ENCODE measurements around the gene CCT6A. TPM values are rescaled to one million over a fixed set of nuclear protein-coding genes. Genes with fewer than 3 reads are reported as not detected.

CCT6A gene
- total and polyA plus RNA-seq, 9 of the 15 experiments (the other 6 are each of a cell fraction or from before 2014, with no cell fraction given): 244 to 708 (median 387) TPM

DNA sequence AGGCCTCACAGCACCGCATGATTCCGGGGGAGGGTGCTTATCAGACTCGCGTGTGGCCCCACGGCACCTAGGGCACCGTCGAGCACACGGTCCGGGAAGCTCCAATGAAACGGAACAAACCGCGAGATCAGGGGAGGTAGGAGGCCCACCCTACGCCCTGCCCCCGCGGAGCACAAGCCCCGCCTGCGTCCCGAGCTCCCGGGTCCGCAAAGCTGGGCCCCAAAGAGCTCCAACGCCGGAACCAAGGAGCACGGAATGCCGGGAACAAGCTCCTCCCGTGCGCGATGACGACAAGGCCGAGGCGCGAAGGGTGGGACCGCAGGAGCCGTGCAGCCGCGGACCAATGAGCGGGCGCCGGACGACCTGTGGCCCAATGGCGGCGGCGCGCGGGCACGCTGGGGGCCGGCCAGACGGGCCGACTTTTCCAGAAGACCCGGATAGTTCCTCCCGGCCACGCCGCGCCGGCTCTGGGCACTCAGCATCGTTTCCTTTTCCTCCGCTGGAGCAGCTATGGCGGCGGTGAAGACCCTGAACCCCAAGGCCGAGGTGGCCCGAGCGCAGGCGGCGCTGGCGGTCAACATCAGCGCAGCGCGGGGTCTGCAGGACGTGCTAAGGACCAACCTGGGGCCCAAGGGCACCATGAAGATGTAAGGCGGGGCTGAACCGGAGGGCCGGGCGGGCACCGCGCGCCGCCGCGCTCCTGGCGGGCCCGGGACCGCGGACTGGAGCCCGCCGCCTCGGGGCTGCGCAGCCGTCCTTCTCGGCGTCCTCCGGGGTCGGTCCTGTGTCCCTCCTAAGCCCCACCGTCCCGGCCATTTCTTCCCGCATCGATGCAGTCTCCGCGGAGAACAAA lies at the start of gene CCT6A, which contains the start of gene PSPH (continued):
- TF ChIP-seq RBM25 (IDR thresholded peaks at IDR 0.05; ENCODE audit: low read depth, low read length, severe bottlenecking) (peak; percentile 100), SOX6 (IDR thresholded peaks at IDR 0.05) (peak; percentile 37; the same call in 1 of the 2 replicates), CHD2 (IDR thresholded peaks at IDR 0.05; ENCODE audit: low read depth, low read length) (peak; percentile 92), RAD21 (CRISPR knock-in tag; conservative IDR thresholded peaks at IDR 0.05 in 1 of 2, IDR thresholded peaks at IDR 0.05 in 1 of 2) (0 out of 4 replicates have a peak, but pooled peaks of 1 of the 2 experiments have one; percentile 7), RBM14 (IDR thresholded peaks at IDR 0.05; ENCODE audit: borderline replicate concordance, insufficient read depth, low read depth, low read length) (no peak), YY1 (IDR thresholded peaks at IDR 0.05; ENCODE audit: borderline replicate concordance in 1 of 3, control insufficient read depth in 1 of 3, extremely low read depth in 1 of 3, insufficient read depth in 3 of 3, insufficient read length in 1 of 3, insufficient replicate concordance in 2 of 3, low read depth in 1 of 3, low read length in 2 of 3) (peak; percentile 58 to 84 (median 82)), ETV5 (CRISPR knock-in tag; IDR thresholded peaks at IDR 0.05; ENCODE audit: low read depth) (peak; percentile 86), KLF10 (CRISPR knock-in tag; IDR thresholded peaks at IDR 0.05) (no peak)
- TF ChIP-seq, protein P1, sequence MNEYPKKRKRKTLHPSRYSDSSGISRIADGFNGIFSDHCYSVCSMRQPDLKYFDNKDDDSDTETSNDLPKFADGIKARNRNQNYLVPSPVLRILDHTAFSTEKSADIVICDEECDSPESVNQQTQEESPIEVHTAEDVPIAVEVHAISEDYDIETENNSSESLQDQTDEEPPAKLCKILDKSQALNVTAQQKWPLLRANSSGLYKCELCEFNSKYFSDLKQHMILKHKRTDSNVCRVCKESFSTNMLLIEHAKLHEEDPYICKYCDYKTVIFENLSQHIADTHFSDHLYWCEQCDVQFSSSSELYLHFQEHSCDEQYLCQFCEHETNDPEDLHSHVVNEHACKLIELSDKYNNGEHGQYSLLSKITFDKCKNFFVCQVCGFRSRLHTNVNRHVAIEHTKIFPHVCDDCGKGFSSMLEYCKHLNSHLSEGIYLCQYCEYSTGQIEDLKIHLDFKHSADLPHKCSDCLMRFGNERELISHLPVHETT (CRISPR knock-in tag; conservative IDR thresholded peaks at IDR 0.05 in 1 of 2, IDR thresholded peaks at IDR 0.05 in 1 of 2): peak in 1 of 2 experiments; percentile 89; a peak in 2 of 4 replicates
- TF ChIP-seq, protein P2, sequence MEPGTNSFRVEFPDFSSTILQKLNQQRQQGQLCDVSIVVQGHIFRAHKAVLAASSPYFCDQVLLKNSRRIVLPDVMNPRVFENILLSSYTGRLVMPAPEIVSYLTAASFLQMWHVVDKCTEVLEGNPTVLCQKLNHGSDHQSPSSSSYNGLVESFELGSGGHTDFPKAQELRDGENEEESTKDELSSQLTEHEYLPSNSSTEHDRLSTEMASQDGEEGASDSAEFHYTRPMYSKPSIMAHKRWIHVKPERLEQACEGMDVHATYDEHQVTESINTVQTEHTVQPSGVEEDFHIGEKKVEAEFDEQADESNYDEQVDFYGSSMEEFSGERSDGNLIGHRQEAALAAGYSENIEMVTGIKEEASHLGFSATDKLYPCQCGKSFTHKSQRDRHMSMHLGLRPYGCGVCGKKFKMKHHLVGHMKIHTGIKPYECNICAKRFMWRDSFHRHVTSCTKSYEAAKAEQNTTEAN (CRISPR knock-in tag; IDR thresholded peaks at IDR 0.05): no peak
- TF ChIP-seq, protein P3, sequence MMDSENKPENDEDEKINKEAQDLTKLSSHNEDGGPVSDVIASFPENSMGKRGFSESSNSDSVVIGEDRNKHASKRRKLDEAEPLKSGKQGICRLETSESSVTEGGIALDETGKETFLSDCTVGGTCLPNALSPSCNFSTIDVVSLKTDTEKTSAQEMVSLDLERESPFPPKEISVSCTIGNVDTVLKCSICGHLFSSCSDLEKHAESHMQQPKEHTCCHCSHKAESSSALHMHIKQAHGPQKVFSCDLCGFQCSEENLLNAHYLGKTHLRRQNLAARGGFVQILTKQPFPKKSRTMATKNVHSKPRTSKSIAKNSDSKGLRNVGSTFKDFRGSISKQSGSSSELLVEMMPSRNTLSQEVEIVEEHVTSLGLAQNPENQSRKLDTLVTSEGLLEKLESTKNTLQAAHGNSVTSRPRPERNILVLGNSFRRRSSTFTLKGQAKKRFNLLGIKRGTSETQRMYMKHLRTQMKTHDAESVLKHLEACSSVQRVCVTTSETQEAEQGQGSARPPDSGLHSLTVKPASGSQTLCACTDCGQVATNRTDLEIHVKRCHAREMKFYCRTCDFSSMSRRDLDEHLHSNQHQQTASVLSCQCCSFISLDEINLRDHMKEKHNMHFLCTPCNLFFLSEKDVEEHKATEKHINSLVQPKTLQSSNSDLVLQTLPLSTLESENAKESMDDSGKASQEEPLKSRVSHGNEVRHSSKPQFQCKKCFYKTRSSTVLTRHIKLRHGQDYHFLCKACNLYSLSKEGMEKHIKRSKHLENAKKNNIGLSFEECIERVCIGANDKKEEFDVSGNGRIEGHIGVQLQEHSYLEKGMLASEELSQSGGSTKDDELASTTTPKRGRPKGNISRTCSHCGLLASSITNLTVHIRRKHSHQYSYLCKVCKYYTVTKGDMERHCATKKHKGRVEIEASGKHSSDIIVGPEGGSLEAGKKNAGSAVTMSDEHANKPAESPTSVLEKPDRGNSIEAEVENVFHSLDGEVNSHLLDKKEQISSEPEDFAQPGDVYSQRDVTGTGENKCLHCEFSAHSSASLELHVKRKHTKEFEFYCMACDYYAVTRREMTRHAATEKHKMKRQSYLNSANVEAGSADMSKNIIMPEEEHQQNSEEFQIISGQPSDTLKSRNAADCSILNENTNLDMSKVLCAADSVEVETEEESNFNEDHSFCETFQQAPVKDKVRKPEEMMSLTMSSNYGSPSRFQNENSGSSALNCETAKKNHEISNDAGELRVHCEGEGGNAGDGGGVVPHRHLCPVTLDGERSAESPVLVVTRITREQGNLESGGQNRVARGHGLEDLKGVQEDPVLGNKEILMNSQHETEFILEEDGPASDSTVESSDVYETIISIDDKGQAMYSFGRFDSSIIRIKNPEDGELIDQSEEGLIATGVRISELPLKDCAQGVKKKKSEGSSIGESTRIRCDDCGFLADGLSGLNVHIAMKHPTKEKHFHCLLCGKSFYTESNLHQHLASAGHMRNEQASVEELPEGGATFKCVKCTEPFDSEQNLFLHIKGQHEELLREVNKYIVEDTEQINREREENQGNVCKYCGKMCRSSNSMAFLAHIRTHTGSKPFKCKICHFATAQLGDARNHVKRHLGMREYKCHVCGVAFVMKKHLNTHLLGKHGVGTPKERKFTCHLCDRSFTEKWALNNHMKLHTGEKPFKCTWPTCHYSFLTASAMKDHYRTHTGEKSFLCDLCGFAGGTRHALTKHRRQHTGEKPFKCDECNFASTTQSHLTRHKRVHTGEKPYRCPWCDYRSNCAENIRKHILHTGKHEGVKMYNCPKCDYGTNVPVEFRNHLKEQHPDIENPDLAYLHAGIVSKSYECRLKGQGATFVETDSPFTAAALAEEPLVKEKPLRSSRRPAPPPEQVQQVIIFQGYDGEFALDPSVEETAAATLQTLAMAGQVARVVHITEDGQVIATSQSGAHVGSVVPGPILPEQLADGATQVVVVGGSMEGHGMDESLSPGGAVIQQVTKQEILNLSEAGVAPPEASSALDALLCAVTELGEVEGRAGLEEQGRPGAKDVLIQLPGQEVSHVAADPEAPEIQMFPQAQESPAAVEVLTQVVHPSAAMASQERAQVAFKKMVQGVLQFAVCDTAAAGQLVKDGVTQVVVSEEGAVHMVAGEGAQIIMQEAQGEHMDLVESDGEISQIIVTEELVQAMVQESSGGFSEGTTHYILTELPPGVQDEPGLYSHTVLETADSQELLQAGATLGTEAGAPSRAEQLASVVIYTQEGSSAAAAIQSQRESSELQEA (IDR thresholded peaks at IDR 0.05; ENCODE audit: low read depth): no peak
- TF ChIP-seq, protein P4, sequence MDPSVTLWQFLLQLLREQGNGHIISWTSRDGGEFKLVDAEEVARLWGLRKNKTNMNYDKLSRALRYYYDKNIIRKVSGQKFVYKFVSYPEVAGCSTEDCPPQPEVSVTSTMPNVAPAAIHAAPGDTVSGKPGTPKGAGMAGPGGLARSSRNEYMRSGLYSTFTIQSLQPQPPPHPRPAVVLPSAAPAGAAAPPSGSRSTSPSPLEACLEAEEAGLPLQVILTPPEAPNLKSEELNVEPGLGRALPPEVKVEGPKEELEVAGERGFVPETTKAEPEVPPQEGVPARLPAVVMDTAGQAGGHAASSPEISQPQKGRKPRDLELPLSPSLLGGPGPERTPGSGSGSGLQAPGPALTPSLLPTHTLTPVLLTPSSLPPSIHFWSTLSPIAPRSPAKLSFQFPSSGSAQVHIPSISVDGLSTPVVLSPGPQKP (CRISPR knock-in tag; IDR thresholded peaks at IDR 0.05): no peak
